Mesenchymal stem cell (in vitro differentiated cells and primary cell): ENCODE results near the gene LRRC56.

Source experiments
- DNase-seq: peaks from one replicate; pipeline ENCODE4 v3.0.0-alpha.2; 2013
- H2AFZ ChIP-seq: one replicate; pipeline ENCODE4 v1.6.1; 2013; ENCODE audit warnings: low read depth, mild to moderate bottlenecking, control low read depth, inconsistent platforms, low read length, moderate library complexity
- H2AK5ac ChIP-seq: 2 replicates; pipeline ENCODE4 v1.6.1; 2013; ENCODE audit warnings: low read length, moderate library complexity, mild to moderate bottlenecking, inconsistent platforms; ENCODE audit not compliant: severe bottlenecking
- H2BK120ac ChIP-seq: one replicate; pipeline ENCODE4 v1.6.1; 2013; ENCODE audit warnings: low read depth, mild to moderate bottlenecking, inconsistent platforms, low read length, moderate library complexity
- H2BK12ac ChIP-seq, 2 experiments: one replicate each; pipeline ENCODE4 v1.6.1; 2013; ENCODE audit warnings: inconsistent platforms in 2 of 2, low read length in 2 of 2, mild to moderate bottlenecking in 2 of 2, moderate library complexity in 2 of 2, control low read depth in 1 of 2
- H2BK15ac ChIP-seq: one replicate; pipeline ENCODE4 v1.6.1; 2013; ENCODE audit warnings: mild to moderate bottlenecking, low read depth, inconsistent platforms; ENCODE audit not compliant: poor library complexity, severe bottlenecking
- H2BK5ac ChIP-seq: 2 replicates; pipeline ENCODE4 v1.6.1; 2013; ENCODE audit warnings: low read depth, mild to moderate bottlenecking, low read length, control low read depth, inconsistent platforms; ENCODE audit not compliant: poor library complexity, severe bottlenecking
- H3K14ac ChIP-seq, 2 experiments: one replicate each; pipeline ENCODE4 v1.6.1; 2013; ENCODE audit warnings: inconsistent platforms in 2 of 2, low read length in 2 of 2, control low read depth in 1 of 2, mild to moderate bottlenecking in 1 of 2, moderate library complexity in 1 of 2
- H3K18ac ChIP-seq, 2 experiments: one replicate each; pipeline ENCODE4 v1.6.1; 2013; ENCODE audit warnings: inconsistent platforms in 2 of 2, low read length in 2 of 2, control low read depth in 1 of 2, low read depth in 1 of 2, mild to moderate bottlenecking in 1 of 2
- H3K23ac ChIP-seq, 2 experiments: one replicate each; pipeline ENCODE4 v1.6.1; 2013; ENCODE audit warnings: inconsistent platforms in 2 of 2, low read length in 2 of 2, mild to moderate bottlenecking in 2 of 2, moderate library complexity in 2 of 2, control low read depth in 1 of 2
- H3K27ac ChIP-seq: 2 replicates; pipeline ENCODE4 v1.5.1; 2013; ENCODE audit warnings: mild to moderate bottlenecking, moderate library complexity, low read length, control low read depth, inconsistent platforms; ENCODE audit not compliant: poor library complexity, severe bottlenecking
- H3K27me3 ChIP-seq, 2 experiments: 2 replicates each; pipeline versions ENCODE4 v1.6.1 to v1.7.0; 2013; ENCODE audit warnings: low read length in 2 of 2, mild to moderate bottlenecking in 2 of 2, moderate library complexity in 2 of 2, control low read depth in 1 of 2, inconsistent platforms in 1 of 2; ENCODE audit not compliant: control insufficient read depth in 1 of 2, insufficient read depth in 1 of 2
- H3K36me3 ChIP-seq, 2 experiments: 2 replicates each; pipeline versions ENCODE4 v1.6.1 to v1.7.0; 2013; ENCODE audit warnings: low read length in 2 of 2, control low read depth in 1 of 2, inconsistent platforms in 1 of 2, low read depth in 1 of 2, mild to moderate bottlenecking in 1 of 2; ENCODE audit not compliant: insufficient read depth in 2 of 2, control insufficient read depth in 1 of 2
- H3K4ac ChIP-seq, 2 experiments: one replicate each; pipeline ENCODE4 v1.6.1; 2013; ENCODE audit warnings: inconsistent platforms in 2 of 2, low read length in 2 of 2, mild to moderate bottlenecking in 2 of 2, moderate library complexity in 2 of 2, control low read depth in 1 of 2, low read depth in 1 of 2
- H3K4me1 ChIP-seq: 2 replicates; pipeline ENCODE4 v1.6.1; 2013; ENCODE audit warnings: low read depth, low read length, control low read depth; ENCODE audit not compliant: control insufficient read depth, insufficient read depth
- H3K4me2 ChIP-seq: 2 replicates; pipeline ENCODE4 v1.6.1; 2013; ENCODE audit warnings: low read length, mild to moderate bottlenecking, inconsistent platforms; ENCODE audit not compliant: poor library complexity, severe bottlenecking
- H3K4me3 ChIP-seq, 2 experiments: 2 replicates each; pipeline versions ENCODE4 v1.5.1 to v1.7.0; 2013; ENCODE audit warnings: low read length in 2 of 2, mild to moderate bottlenecking in 2 of 2, control low read depth in 1 of 2, low read depth in 1 of 2; ENCODE audit not compliant: insufficient read depth in 1 of 2
- H3K79me1 ChIP-seq: replicated peaks from 2 replicates; pipeline ENCODE4 v1.6.1; 2013; ENCODE audit warnings: mild to moderate bottlenecking, control low read depth, low read length, inconsistent platforms; ENCODE audit not compliant: poor library complexity, severe bottlenecking
- H3K9ac ChIP-seq: 2 replicates; pipeline ENCODE4 v1.7.0; 2013; ENCODE audit warnings: mild to moderate bottlenecking, low read length, moderate library complexity
- H3K9me3 ChIP-seq: 2 replicates; pipeline ENCODE4 v1.7.0; 2013; ENCODE audit warnings: mild to moderate bottlenecking, low read length; ENCODE audit not compliant: control insufficient read depth
- H4K8ac ChIP-seq: one replicate; pipeline ENCODE4 v1.6.1; 2013; ENCODE audit warnings: inconsistent platforms, mild to moderate bottlenecking, low read length, moderate library complexity
- H4K91ac ChIP-seq: one replicate; pipeline ENCODE4 v1.6.1; 2013; ENCODE audit warnings: mild to moderate bottlenecking, low read length, inconsistent platforms
- WGBS: methylation state at CpG from one replicate; pipeline ENCODE4 v1.1.7; 2013; ENCODE audit warnings: mixed read lengths; 5-methylcytosine and 5-hydroxymethylcytosine counted together

Gene LRRC56

DNA sequence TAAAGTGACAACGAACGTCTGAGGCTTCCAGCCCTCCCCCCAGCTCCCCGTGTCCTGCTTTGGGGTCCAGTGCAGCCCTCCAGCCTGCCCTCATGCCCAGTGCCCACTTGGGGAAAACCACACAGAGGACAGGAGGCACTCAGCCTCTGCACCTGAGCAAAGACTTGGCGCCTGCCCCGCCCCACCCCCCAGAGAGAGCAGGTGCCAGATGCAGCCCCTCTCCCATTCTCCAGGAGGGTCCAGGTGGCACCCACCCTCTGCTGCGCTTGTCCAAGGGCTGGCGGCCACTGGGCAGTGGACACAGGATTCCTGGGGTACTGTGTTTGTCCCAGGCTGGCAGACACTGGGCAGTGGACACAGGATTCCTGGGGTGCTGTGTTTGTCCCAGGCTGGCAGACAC lies 46.0 kb upstream of the LRRC56 start:
- H2AK5ac ChIP-seq: no peak overlapping the region
- H3K23ac ChIP-seq: no peak overlapping the region
- no peak overlapping the region for H3K4ac ChIP-seq
- no peak overlapping the region for H2BK120ac ChIP-seq
- H3K18ac ChIP-seq: no peak overlapping the region
- H3K14ac ChIP-seq: no peak overlapping the region
- no peak overlapping the region for H2BK5ac ChIP-seq
- no peak overlapping the region for H3K27ac ChIP-seq
- no peak overlapping the region for H4K8ac ChIP-seq
- H3K4me1 ChIP-seq: peaks cover 16% of the 10 kb centered on the region
- no peak overlapping the region for H4K91ac ChIP-seq
- peaks cover 17% of the 10 kb centered on the region for H3K79me1 ChIP-seq
- H3K9ac ChIP-seq: no peak overlapping the region
- H3K4me2 ChIP-seq: no peak overlapping the region
- no peaks in the 10 kb centered on the region for H3K9me3 ChIP-seq
- H3K27me3 ChIP-seq: no peaks in the 10 kb centered on the region
- H3K4me3 ChIP-seq: no peak overlapping the region
- H3K36me3 ChIP-seq: peaks cover 48 to 79% of the 10 kb centered on the region in 2 experiments
- H2BK12ac ChIP-seq: no peak overlapping the region
- H2AFZ ChIP-seq: no peak overlapping the region
- WGBS: 83% methylated on average over 5 of the region's 7 CpGs
- no peak for DNase-seq
- H2BK15ac ChIP-seq: no peak overlapping the region

DNA sequence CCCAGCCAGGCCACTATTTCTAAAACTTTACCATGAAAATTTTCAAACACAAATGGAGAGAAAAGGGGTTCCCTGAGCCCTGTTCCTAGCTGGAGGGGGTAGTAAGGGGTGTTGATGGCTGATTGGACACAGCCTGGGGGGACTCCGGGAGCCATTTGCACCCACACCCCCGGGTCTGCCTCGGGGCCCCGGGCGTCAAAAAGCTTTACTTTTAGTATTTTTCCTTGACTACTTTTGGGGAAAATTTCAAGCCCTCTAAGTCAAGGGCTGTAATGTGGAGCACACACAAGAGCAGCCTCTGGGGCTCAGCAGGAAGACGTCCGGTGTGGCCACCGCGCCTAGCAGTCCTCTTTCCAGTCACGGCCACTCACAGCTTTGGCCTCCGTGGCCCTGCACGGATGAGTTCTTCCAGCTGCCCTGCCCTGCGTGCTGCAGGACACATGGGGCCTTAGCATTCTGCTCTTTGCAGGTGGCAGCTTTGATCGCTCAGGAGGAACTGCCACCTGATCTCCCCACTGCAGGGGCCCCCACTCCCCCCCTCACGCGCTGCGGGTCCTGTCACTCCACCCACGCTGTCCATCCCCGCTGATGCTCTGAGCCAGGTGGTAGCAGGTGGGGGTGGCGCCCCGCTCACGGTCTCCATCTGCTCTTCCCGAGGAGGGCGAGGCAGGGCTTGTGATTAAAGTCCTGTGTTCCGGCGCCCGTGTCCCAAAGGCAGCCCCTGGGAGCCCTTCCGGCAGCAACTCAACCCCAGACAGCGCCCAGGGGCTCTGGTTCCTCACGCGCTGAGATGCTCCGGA lies 44.7 kb upstream of the LRRC56 start:
- no peak overlapping the region for H3K4ac ChIP-seq
- no peak overlapping the region for H2AK5ac ChIP-seq
- no peak overlapping the region for H3K14ac ChIP-seq
- peaks cover 13% of the 10 kb centered on the region for H3K4me1 ChIP-seq
- peak overlapping the region in 1 of 2 experiments; percentile 37 for H2BK12ac ChIP-seq
- H4K8ac ChIP-seq: no peak overlapping the region
- no peak overlapping the region for H3K9ac ChIP-seq
- H3K4me2 ChIP-seq: no peak overlapping the region
- no peaks in the 10 kb centered on the region for H3K27me3 ChIP-seq
- WGBS: 90% methylated on average over 32 of the region's 32 CpGs
- H3K4me3 ChIP-seq: no peak overlapping the region
- no peak overlapping the region for H2BK120ac ChIP-seq
- H3K27ac ChIP-seq: peak overlapping the region; percentile 13
- no peak overlapping the region for H4K91ac ChIP-seq
- H2AFZ ChIP-seq: no peak overlapping the region
- no peak overlapping the region for H3K23ac ChIP-seq
- H3K36me3 ChIP-seq: peaks cover 60 to 82% of the 10 kb centered on the region in 2 experiments
- H3K18ac ChIP-seq: no peak overlapping the region
- H2BK15ac ChIP-seq: no peak overlapping the region
- H2BK5ac ChIP-seq: no peak overlapping the region
- no peaks in the 10 kb centered on the region for H3K9me3 ChIP-seq
- DNase-seq: no peak
- peaks cover 13% of the 10 kb centered on the region for H3K79me1 ChIP-seq

DNA sequence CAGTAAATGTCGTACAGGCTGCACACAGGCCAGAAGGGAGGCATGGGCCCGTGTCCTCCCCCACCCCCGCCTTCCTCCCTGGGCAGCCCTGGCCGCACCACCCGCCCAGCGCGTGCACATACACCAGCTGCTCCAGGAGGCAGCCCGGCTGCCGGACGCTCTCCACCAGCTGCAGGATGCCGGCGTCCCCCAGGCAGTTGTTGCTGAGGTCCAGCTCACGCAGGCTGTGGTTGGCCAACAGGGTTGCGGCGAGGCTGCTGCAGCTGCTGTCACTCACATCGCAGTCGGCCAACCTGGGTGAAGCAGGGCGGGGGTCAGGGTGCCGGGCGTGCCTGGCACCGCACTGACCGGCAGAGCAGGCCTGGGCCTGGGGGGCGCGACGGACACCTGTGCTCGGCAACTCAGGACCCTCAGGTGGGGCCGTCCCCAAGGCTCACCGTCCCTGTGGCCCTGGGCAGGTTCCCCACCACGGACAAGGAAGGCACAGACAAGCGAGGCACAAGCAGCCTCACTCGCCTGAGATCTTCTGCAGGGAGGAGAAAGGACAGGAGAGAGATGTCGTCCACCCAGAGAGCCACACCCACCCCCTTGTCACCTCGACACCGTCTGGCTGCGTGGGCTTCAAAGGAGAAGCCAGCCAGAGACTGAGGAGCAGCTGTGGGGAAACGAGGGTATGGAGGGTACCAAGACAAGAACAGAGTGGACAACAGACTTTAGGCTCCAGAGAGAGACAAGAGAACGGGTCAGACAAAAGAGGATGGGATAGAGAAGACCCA lies 42.4 kb upstream of the LRRC56 start:
- H2BK15ac ChIP-seq: no peak overlapping the region
- peaks cover 22% of the 10 kb centered on the region for H3K79me1 ChIP-seq
- H2BK5ac ChIP-seq: no peak overlapping the region
- H3K23ac ChIP-seq: no peak overlapping the region
- no peak overlapping the region for H3K14ac ChIP-seq
- H2BK120ac ChIP-seq: no peak overlapping the region
- no peak overlapping the region for H2AK5ac ChIP-seq
- no peak overlapping the region for H3K4me3 ChIP-seq
- DNase-seq: no peak
- no peak overlapping the region for H2AFZ ChIP-seq
- H3K4me1 ChIP-seq: peaks cover 15% of the 10 kb centered on the region
- H3K9ac ChIP-seq: no peak overlapping the region
- H3K9me3 ChIP-seq: no peaks in the 10 kb centered on the region
- H4K91ac ChIP-seq: peak overlapping the region; percentile 12
- H3K4ac ChIP-seq: no peak overlapping the region
- peaks cover 81 to 82% of the 10 kb centered on the region in 2 experiments for H3K36me3 ChIP-seq
- no peak overlapping the region for H3K27ac ChIP-seq
- peak overlapping the region; percentile 2 for H4K8ac ChIP-seq
- no peak overlapping the region for H3K4me2 ChIP-seq
- WGBS: 93% methylated on average over 35 of the region's 37 CpGs
- H3K27me3 ChIP-seq: no peaks in the 10 kb centered on the region
- no peak overlapping the region for H2BK12ac ChIP-seq
- no peak overlapping the region for H3K18ac ChIP-seq

DNA sequence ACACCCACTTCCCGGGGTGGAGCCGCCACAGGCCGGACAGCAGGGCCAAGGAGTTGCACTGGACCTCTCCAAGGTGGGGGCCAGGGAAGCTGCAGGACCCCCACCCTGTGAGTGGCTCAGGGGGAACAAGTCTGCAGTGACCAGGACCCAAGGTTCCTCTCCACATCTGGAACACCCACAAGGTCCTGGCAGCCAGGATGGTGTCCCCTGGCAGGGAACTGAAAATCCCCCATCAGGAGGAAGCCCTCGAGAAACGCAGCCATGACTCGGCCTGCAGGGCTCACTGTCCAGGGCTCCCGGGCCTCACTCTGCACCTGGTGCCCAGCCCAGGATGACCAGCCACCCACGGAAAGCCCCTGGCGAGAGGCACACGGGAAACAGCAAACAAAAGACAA lies 41.8 kb upstream of the LRRC56 start:
- no peak overlapping the region for H2AFZ ChIP-seq
- no peak overlapping the region for H3K4me3 ChIP-seq
- H2BK12ac ChIP-seq: no peak overlapping the region
- no peak for DNase-seq
- no peaks in the 10 kb centered on the region for H3K27me3 ChIP-seq
- H2BK15ac ChIP-seq: no peak overlapping the region
- no peak overlapping the region for H3K4ac ChIP-seq
- H3K23ac ChIP-seq: no peak overlapping the region
- no peak overlapping the region for H3K4me2 ChIP-seq
- H4K8ac ChIP-seq: no peak overlapping the region
- no peaks in the 10 kb centered on the region for H3K9me3 ChIP-seq
- peaks cover 81 to 82% of the 10 kb centered on the region in 2 experiments for H3K36me3 ChIP-seq
- H3K79me1 ChIP-seq: peaks cover 28% of the 10 kb centered on the region
- no peak overlapping the region for H2BK120ac ChIP-seq
- WGBS: 92% methylated on average over 10 of the region's 10 CpGs
- no peak overlapping the region for H3K14ac ChIP-seq
- no peak overlapping the region for H3K27ac ChIP-seq
- H3K4me1 ChIP-seq: peaks cover 15% of the 10 kb centered on the region
- H3K18ac ChIP-seq: no peak overlapping the region
- no peak overlapping the region for H3K9ac ChIP-seq
- H2BK5ac ChIP-seq: no peak overlapping the region
- H4K91ac ChIP-seq: no peak overlapping the region
- no peak overlapping the region for H2AK5ac ChIP-seq
